ENCODE measurements around the gene PHKA1. TPM values are rescaled to one million over a fixed set of nuclear protein-coding genes. Genes with fewer than 3 reads are reported as not detected.

PHKA1 gene
- total RNA-seq, 1 experiment from 2014 or later = 10.5 TPM

DNA sequence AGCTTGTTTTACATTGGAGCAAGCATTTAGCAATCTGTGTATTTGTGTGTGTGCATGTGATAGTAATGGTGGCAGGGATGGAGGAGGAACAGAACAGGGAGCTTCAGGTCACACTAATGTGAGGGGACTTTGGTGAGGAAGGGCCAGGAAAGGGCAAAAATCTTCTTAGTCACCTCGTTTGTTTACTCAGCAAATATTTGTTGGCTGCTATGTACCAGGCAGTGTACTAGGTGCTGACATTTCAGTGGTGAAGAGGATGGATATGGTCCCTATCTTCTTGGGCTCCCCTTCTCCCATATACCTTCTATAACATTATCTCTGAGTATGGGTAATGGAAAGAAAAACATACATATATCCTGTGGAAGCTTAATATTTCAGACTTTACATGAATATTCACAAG, 92.9 kb downstream of the PHKA1 start:
- Histone ChIP-seq H3K27ac (ENCODE audit: low read depth, low read length, poor library complexity, severe bottlenecking) (no peak overlapping the region), H3K9me3 (ENCODE audit: low read depth, low read length, poor library complexity, severe bottlenecking) (no peaks in the 10 kb centered on the region), H3K4me3 (ENCODE audit: low read depth, low read length, poor library complexity, severe bottlenecking) (no peak overlapping the region), H3K4me1 (ENCODE audit: insufficient read depth, low read length, poor library complexity, severe bottlenecking) (no peaks in the 10 kb centered on the region), H3K36me3 (ENCODE audit: insufficient read depth, low read length, poor library complexity, severe bottlenecking) (no peaks in the 10 kb centered on the region), H3K27me3 (replicated peaks; ENCODE audit: insufficient read depth, low read depth, low read length, poor library complexity) (no peaks in the 10 kb centered on the region)
- ChIA-PET CTCF (no interaction called here), POLR2A (ENCODE audit: low non-redundant PET) (no interaction called here)
- BruUV-seq (replicated peaks) = TSS peak; percentile 73
- no peak for DNase-seq (ENCODE audit: low spot score)
- TF ChIP-seq, protein P1, sequence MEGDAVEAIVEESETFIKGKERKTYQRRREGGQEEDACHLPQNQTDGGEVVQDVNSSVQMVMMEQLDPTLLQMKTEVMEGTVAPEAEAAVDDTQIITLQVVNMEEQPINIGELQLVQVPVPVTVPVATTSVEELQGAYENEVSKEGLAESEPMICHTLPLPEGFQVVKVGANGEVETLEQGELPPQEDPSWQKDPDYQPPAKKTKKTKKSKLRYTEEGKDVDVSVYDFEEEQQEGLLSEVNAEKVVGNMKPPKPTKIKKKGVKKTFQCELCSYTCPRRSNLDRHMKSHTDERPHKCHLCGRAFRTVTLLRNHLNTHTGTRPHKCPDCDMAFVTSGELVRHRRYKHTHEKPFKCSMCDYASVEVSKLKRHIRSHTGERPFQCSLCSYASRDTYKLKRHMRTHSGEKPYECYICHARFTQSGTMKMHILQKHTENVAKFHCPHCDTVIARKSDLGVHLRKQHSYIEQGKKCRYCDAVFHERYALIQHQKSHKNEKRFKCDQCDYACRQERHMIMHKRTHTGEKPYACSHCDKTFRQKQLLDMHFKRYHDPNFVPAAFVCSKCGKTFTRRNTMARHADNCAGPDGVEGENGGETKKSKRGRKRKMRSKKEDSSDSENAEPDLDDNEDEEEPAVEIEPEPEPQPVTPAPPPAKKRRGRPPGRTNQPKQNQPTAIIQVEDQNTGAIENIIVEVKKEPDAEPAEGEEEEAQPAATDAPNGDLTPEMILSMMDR (conservative IDR thresholded peaks at IDR 0.05; ENCODE audit: low read depth, low read length) = no peak
- TF ChIP-seq EZH2 (IDR thresholded peaks at IDR 0.05; ENCODE audit: borderline replicate concordance, low read depth, low read length, poor library complexity, severe bottlenecking) = no peak
- intact Hi-C loops (cut with micrococcal nuclease; ENCODE audit: unreplicated experiment) = no loop called here

GRCh38 chrX:72620550-72621145, 93.5 kb downstream of the PHKA1 start:
- intact Hi-C loops (cut with micrococcal nuclease; ENCODE audit: unreplicated experiment) = no loop called here
- no peaks in the 10 kb centered on the region for H3K9me3 ChIP-seq (ENCODE audit: low read depth, low read length, poor library complexity, severe bottlenecking)
- no peak overlapping the region for H3K27ac ChIP-seq (ENCODE audit: low read depth, low read length, poor library complexity, severe bottlenecking)
- TF ChIP-seq EZH2 (IDR thresholded peaks at IDR 0.05; ENCODE audit: borderline replicate concordance, low read depth, low read length, poor library complexity, severe bottlenecking) = no peak
- TF ChIP-seq, protein P1 (conservative IDR thresholded peaks at IDR 0.05; ENCODE audit: low read depth, low read length) = no peak
- H3K36me3 ChIP-seq (ENCODE audit: insufficient read depth, low read length, poor library complexity, severe bottlenecking) = no peaks in the 10 kb centered on the region
- peak; percentile 46 for DNase-seq (ENCODE audit: low spot score)
- H3K4me3 ChIP-seq (ENCODE audit: low read depth, low read length, poor library complexity, severe bottlenecking) = no peak overlapping the region
- no TSS peak for BruUV-seq (replicated peaks)
- no peaks in the 10 kb centered on the region for H3K4me1 ChIP-seq (ENCODE audit: insufficient read depth, low read length, poor library complexity, severe bottlenecking)
- no peaks in the 10 kb centered on the region for H3K27me3 ChIP-seq (replicated peaks; ENCODE audit: insufficient read depth, low read depth, low read length, poor library complexity)
- ChIA-PET POLR2A (ENCODE audit: low non-redundant PET) (no interaction called here), CTCF (no interaction called here)

- Histone ChIP-seq H3K27ac (ENCODE audit: low read depth, low read length, poor library complexity, severe bottlenecking) (no peak overlapping the region), H3K9me3 (ENCODE audit: low read depth, low read length, poor library complexity, severe bottlenecking) (no peaks in the 10 kb centered on the region), H3K4me1 (ENCODE audit: insufficient read depth, low read length, poor library complexity, severe bottlenecking) (no peaks in the 10 kb centered on the region), H3K4me3 (ENCODE audit: low read depth, low read length, poor library complexity, severe bottlenecking) (no peak overlapping the region), H3K36me3 (ENCODE audit: insufficient read depth, low read length, poor library complexity, severe bottlenecking) (no peaks in the 10 kb centered on the region), H3K27me3 (replicated peaks; ENCODE audit: insufficient read depth, low read depth, low read length, poor library complexity) (no peaks in the 10 kb centered on the region)
- no TSS peak for BruUV-seq (replicated peaks)
- intact Hi-C loops (cut with micrococcal nuclease; ENCODE audit: unreplicated experiment) = no loop called here
- ChIA-PET CTCF (no interaction called here), POLR2A (ENCODE audit: low non-redundant PET) (no interaction called here)
- TF ChIP-seq, protein P1 (conservative IDR thresholded peaks at IDR 0.05; ENCODE audit: low read depth, low read length) = no peak
- TF ChIP-seq EZH2 (IDR thresholded peaks at IDR 0.05; ENCODE audit: borderline replicate concordance, low read depth, low read length, poor library complexity, severe bottlenecking) = no peak
- DNase-seq (ENCODE audit: low spot score) = no peak
Measured at GRCh38 chrX:72609313-72609712, 104.8 kb downstream of the PHKA1 start.

Data from A673 (cell line).